ENCODE measurements around the gene SGPP2.
A peak's percentile ranks its signal among the peaks of the same experiment; 100 is the strongest.

SGPP2 gene

DNA sequence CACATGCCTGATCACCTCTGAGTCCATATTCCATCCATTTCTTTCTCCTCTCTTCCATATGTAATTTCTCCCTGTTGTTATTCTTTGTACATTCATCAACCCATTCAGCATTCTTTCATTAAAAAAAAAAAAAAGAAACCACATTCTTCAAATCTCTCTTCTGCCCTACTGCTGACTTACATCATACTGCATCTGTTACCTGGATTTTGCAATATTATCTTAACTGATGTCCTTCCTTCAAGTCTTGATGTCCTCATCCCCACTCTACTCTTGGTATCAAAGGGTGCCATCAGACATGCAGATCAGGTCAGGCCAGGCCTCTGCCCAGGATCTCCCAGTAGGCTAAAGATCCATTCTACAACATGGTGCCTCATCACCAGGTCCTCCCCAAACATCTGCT is 90.6 kb downstream of the SGPP2 start:
- no peak overlapping the region for H3K4me3 ChIP-seq (replicated peaks in 1 of 2; ENCODE audit: low read depth in 2 of 2, low read length in 2 of 2)
- TF ChIP-seq, protein P1, sequence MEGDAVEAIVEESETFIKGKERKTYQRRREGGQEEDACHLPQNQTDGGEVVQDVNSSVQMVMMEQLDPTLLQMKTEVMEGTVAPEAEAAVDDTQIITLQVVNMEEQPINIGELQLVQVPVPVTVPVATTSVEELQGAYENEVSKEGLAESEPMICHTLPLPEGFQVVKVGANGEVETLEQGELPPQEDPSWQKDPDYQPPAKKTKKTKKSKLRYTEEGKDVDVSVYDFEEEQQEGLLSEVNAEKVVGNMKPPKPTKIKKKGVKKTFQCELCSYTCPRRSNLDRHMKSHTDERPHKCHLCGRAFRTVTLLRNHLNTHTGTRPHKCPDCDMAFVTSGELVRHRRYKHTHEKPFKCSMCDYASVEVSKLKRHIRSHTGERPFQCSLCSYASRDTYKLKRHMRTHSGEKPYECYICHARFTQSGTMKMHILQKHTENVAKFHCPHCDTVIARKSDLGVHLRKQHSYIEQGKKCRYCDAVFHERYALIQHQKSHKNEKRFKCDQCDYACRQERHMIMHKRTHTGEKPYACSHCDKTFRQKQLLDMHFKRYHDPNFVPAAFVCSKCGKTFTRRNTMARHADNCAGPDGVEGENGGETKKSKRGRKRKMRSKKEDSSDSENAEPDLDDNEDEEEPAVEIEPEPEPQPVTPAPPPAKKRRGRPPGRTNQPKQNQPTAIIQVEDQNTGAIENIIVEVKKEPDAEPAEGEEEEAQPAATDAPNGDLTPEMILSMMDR (IDR thresholded peaks at IDR 0.05; ENCODE audit: low read depth, low read length), result no peak
- DNase-seq (ENCODE audit: low read depth in 2 of 2), result no peak

DNA sequence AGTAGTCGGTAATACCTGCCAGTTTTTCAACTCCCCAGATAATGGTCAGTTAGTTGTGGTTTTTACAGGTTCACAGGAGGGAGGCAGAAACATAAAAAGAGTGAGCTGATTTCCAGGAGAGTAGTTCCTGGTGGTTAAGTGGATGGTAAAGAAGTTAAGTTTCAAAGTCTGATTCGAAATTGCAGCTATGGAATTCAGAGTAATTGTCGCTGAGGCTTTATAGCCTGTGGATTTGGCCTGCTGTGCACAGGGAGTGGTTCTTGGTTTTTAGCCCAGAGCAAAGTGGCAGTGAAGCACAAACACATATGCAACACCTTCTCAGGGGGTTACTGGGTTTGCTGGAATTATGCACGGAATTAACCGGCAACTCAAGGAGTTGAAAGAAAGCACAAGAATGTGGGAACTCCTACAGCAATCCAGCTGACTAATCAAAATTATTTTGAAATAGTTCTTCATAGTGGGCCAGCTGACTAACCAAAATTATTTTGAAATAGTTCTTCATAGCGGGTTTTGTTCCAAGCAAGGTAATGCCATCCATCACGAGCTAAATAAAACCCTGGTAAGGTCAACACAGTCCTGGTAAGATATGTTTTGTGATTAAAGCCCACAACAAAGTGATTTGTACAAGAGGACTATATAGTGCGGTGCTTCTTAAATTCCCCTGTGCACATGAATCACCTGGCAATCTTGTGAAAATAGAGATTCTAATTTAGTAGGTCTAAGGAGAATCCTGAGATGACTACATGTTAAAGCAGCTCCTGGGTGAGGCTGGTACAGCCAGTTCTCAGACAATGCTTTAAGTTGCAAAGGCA is 94.4 kb downstream of the SGPP2 start:
- H3K4me3 ChIP-seq (replicated peaks in 1 of 2; ENCODE audit: low read depth in 2 of 2, low read length in 2 of 2), result no peak overlapping the region
- TF ChIP-seq, protein P1 (IDR thresholded peaks at IDR 0.05; ENCODE audit: low read depth, low read length), result no peak
- peak; percentile 61 to 84 for DNase-seq (ENCODE audit: low read depth in 2 of 2)

DNA sequence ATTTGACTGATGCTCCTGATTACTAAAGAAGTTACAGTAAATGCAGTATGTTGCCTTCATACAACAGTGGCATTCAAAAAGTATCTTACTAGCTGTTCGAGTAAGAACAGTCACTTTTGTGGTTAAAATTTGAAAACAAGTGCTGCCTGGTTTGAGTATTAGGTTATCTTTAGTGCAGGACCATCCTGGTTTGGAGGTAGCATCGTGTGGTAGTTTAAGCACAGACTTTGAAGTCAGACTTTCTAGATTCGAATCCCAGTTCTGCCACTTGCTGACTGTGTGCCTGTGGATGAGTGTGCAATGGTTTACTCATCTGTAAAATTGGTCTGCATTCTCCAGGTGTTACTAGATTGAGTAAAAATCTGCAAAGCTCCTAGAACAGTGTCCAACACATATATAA is 96.8 kb downstream of the SGPP2 start:
- DNase-seq (ENCODE audit: low read depth in 2 of 2), result no peak
- TF ChIP-seq, protein P1 (IDR thresholded peaks at IDR 0.05; ENCODE audit: low read depth, low read length), result no peak
- no peak overlapping the region for H3K4me3 ChIP-seq (replicated peaks in 1 of 2; ENCODE audit: low read depth in 2 of 2, low read length in 2 of 2)

DNA sequence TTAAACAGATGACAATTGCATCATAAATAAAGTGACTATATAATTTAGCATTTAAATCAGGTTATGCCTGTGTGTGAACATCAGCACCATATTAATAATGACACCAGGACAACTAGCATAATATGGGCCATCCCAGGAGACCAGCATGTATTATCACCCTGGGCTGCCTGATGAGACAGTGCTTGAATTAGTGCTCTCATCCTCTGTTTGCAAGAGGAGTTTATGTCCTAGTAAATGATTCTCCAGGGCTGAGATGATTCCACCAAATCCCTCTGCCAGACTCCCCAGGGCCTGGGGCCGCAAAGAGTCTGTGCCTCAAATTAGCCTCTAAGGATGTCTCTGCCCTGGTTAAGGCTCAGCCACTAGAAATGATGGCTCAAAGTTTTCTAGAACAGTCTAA is 97.7 kb downstream of the SGPP2 start:
- H3K4me3 ChIP-seq (replicated peaks in 1 of 2; ENCODE audit: low read depth in 2 of 2, low read length in 2 of 2), result no peak overlapping the region
- DNase-seq (ENCODE audit: low read depth in 2 of 2), result no peak
- TF ChIP-seq, protein P1 (IDR thresholded peaks at IDR 0.05; ENCODE audit: low read depth, low read length), result no peak

DNA sequence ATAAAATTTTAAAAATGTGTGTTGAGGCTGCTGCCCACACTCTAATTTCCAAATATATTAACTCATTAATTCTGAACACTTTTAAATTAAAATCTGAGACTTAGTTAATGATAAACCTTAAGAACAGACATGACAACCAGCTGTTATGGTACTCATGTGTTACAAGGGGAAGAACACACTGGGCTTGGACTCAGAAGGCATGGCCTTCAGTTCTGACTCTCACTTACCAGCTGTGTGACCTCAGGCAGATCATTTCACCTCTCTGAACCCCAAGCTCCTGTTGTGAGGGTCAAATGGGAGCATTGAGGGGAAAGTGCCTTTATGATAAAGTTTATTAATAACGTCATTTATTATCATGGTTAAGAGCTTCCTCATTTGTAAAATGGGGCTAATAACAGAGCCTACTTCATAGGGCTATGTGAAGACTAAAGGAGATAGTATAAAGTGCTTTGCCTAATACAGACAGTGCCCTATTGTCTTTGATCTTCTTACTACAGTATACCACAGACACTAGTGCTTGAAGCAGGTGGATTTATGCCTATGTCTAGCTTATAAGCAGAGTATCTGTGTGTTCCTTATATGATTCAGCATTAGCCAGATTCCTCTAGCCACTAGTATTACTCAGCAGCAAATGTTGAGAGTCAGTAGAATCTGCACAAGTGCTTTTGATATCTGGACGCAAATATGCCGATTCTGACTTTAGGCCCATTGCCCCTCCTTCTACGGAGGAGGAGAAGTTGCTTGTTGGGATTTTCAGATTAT is 99.6 kb downstream of the SGPP2 start:
- TF ChIP-seq, protein P1 (IDR thresholded peaks at IDR 0.05; ENCODE audit: low read depth, low read length), result no peak
- no peak for DNase-seq (ENCODE audit: low read depth in 2 of 2)
- H3K4me3 ChIP-seq (replicated peaks in 1 of 2; ENCODE audit: low read depth in 2 of 2, low read length in 2 of 2), result no peak overlapping the region

DNA sequence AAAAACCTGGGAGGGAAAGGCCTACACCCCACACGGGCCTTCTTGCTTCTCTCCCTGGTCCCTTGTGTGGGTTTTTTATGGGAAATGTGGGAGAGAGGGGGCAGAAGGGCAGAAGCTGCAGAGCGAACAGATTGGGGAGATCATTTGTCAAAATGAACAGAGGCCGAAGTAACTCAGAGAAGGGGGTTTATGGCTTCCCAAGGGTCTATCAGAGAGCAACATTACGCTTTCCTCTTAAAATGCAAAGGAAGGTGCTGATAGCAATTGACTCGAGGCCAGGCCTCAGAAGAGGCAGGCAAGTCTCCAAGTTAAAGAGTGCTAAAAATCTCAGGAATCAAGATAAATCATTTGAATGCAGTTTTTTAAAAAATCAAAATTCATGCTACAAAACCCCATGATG is 101.5 kb downstream of the SGPP2 start:
- DNase-seq (ENCODE audit: low read depth in 2 of 2), result peak in 1 of 2 donors; percentile 24

More for the DNA sequence above, 101.5 kb downstream of the SGPP2 start:
- TF ChIP-seq, protein P1 (IDR thresholded peaks at IDR 0.05; ENCODE audit: low read depth, low read length), result no peak
- H3K4me3 ChIP-seq (replicated peaks in 1 of 2; ENCODE audit: low read depth in 2 of 2, low read length in 2 of 2), result no peak overlapping the region
